Measurements from ENCODE around the gene HBS1L. TPM values are rescaled to one million over a fixed set of nuclear protein-coding genes. Genes with fewer than 3 reads are reported as not detected.

HBS1L gene
- polyA plus RNA-seq, 1 donor: 47.2 TPM

DNA sequence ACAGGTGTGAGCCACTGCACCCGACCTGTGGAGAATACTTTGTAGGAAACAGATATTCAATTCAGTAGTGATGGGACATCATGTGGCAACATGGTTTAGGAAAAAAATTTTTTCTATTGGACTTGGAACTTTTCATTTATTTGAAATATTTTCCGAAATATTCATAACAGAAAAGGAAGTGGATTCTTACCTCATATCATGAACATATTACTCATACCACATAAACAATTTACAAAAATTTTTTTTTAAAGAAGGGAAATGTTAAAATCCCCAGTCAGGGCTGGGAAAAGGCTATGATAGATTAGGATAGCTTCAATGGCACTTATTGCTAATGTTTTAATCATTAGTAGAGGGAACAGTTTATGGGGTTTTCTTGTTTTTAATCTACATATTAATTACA lies 97.9 kb downstream of the HBS1L start:
- Histone ChIP-seq H3K4me3 (ENCODE audit: low read length) (no peak overlapping the region), H3K4me1 (ENCODE audit: control insufficient read depth, insufficient read depth, low read length) (peaks cover 7% of the 10 kb centered on the region), H3K27me3 (ENCODE audit: control insufficient read depth, insufficient read depth, low read length) (no peaks in the 10 kb centered on the region), H3K36me3 (ENCODE audit: control insufficient read depth, insufficient read depth, low read length) (no peaks in the 10 kb centered on the region), H3K9me3 (ENCODE audit: control insufficient read depth, low read depth, low read length) (peaks cover 10% of the 10 kb centered on the region), H3K27ac (ENCODE audit: low read length) (no peak overlapping the region)
- WGBS (ENCODE audit: insufficient coverage, low lambda C conversion rate): no CpG with 5 or more reads among the region's 2 CpGs
- no peak for DNase-seq

DNA sequence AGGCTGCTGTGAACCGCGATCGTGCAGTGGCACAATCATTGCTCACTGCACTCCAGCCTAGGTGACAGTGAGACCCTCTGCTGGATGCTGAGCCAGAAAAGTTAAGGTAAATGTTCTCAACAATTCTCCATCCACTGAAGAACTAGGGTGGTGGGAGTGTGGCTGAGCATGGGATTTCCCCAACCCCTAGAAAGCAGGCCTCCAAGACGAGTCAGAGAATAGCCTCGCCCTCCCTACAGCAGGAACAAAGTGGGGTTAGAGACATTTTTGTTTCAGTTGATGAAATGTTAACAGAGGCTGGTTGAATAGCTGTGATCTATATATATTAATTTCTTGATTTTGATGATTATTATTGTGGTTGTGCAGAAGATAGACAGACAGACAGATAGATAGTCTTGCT lies 98.6 kb downstream of the HBS1L start:
- no peak for DNase-seq
- H3K36me3 ChIP-seq (ENCODE audit: control insufficient read depth, insufficient read depth, low read length): no peaks in the 10 kb centered on the region

DNA sequence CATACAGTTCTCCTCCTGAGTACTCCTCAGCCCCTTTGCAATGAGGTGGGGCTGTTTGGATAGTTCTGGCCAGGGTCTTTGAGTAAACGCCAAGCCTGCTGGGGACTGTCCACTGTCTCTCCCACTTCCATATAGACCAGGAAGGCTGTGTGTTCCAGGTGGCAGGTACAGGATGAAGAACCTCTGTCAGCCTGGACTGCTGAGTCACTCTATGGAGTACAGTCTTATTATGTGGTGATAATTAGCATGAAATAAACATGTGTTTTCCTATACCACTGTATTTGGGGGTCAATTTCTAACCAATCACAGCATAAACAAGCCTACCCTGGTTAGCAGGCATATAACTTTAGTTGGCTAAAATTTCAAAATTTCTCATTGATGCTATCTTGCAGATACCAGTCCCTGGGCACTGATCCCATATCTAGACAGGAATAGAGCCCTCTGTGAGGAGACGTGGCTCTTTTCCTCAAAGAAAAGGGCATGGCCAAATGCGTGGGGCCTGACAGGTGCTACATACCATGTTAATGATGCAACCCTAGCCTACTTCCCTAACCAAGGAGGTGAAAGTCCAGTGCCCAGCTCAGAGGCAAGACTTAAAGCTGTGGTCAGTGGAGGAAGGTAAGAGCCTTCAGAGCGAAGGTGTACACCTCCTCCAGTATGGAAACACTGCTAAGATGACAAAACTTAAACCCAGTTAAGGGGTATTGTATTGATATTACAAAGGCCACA lies 100.2 kb downstream of the HBS1L start:
- H3K36me3 ChIP-seq (ENCODE audit: control insufficient read depth, insufficient read depth, low read length): no peaks in the 10 kb centered on the region
- peak; percentile 55 to 62 for DNase-seq
- H3K27me3 ChIP-seq (ENCODE audit: control insufficient read depth, insufficient read depth, low read length): no peaks in the 10 kb centered on the region
- no CpG with 5 or more reads among the region's 4 CpGs for WGBS (ENCODE audit: insufficient coverage, low lambda C conversion rate)
- H3K4me1 ChIP-seq (ENCODE audit: control insufficient read depth, insufficient read depth, low read length): peaks cover 7% of the 10 kb centered on the region
- H3K9me3 ChIP-seq (ENCODE audit: control insufficient read depth, low read depth, low read length): peaks cover 4% of the 10 kb centered on the region
- no peak overlapping the region for H3K4me3 ChIP-seq (ENCODE audit: low read length)
- peak overlapping the region; percentile 12 for H3K27ac ChIP-seq (ENCODE audit: low read length)

More for the DNA sequence above, 98.6 kb downstream of the HBS1L start:
- WGBS (ENCODE audit: insufficient coverage, low lambda C conversion rate): no CpG with 5 or more reads among the region's 5 CpGs
- H3K4me3 ChIP-seq (ENCODE audit: low read length): no peak overlapping the region
- no peaks in the 10 kb centered on the region for H3K27me3 ChIP-seq (ENCODE audit: control insufficient read depth, insufficient read depth, low read length)
- peaks cover 7% of the 10 kb centered on the region for H3K4me1 ChIP-seq (ENCODE audit: control insufficient read depth, insufficient read depth, low read length)
- H3K27ac ChIP-seq (ENCODE audit: low read length): no peak overlapping the region
- peaks cover 10% of the 10 kb centered on the region for H3K9me3 ChIP-seq (ENCODE audit: control insufficient read depth, low read depth, low read length)

- H3K27ac ChIP-seq (ENCODE audit: low read length): no peak overlapping the region
- no peak overlapping the region for H3K4me3 ChIP-seq (ENCODE audit: low read length)
- WGBS (ENCODE audit: insufficient coverage, low lambda C conversion rate): 87% methylated on average over 4 of the region's 13 CpGs
- DNase-seq: peak; percentile 14 to 41
- peaks cover under 1% of the 10 kb centered on the region for H3K9me3 ChIP-seq (ENCODE audit: control insufficient read depth, low read depth, low read length)
- no peaks in the 10 kb centered on the region for H3K27me3 ChIP-seq (ENCODE audit: control insufficient read depth, insufficient read depth, low read length)
- H3K4me1 ChIP-seq (ENCODE audit: control insufficient read depth, insufficient read depth, low read length): peaks cover 7% of the 10 kb centered on the region
- no peaks in the 10 kb centered on the region for H3K36me3 ChIP-seq (ENCODE audit: control insufficient read depth, insufficient read depth, low read length)
These were observed 102.9 kb downstream of the HBS1L start for GRCh38 chr6:134951494-134952263.

- no peak for DNase-seq
- no peaks in the 10 kb centered on the region for H3K27me3 ChIP-seq (ENCODE audit: control insufficient read depth, insufficient read depth, low read length)
- H3K4me3 ChIP-seq (ENCODE audit: low read length): no peak overlapping the region
- H3K4me1 ChIP-seq (ENCODE audit: control insufficient read depth, insufficient read depth, low read length): peaks cover 7% of the 10 kb centered on the region
- no peak overlapping the region for H3K27ac ChIP-seq (ENCODE audit: low read length)
- WGBS (ENCODE audit: insufficient coverage, low lambda C conversion rate): 100% methylated on average over 1 of the region's 2 CpGs
- peaks cover 3% of the 10 kb centered on the region for H3K9me3 ChIP-seq (ENCODE audit: control insufficient read depth, low read depth, low read length)
- no peaks in the 10 kb centered on the region for H3K36me3 ChIP-seq (ENCODE audit: control insufficient read depth, insufficient read depth, low read length)
These were observed 104.1 kb downstream of the HBS1L start for GRCh38 chr6:134950482-134950881.

- Histone ChIP-seq H3K36me3 (ENCODE audit: control insufficient read depth, insufficient read depth, low read length) (no peaks in the 10 kb centered on the region), H3K27ac (ENCODE audit: low read length) (no peak within 1 kb of the TSS), H3K4me1 (ENCODE audit: control insufficient read depth, insufficient read depth, low read length) (peaks cover 7% of the 10 kb centered on the region), H3K27me3 (ENCODE audit: control insufficient read depth, insufficient read depth, low read length) (no peaks in the 10 kb centered on the region), H3K4me3 (ENCODE audit: low read length) (no peak within 1 kb of the TSS), H3K9me3 (ENCODE audit: control insufficient read depth, low read depth, low read length) (peaks cover 3% of the 10 kb centered on the region)
- no peak for DNase-seq
- WGBS (ENCODE audit: insufficient coverage, low lambda C conversion rate): no CpG with 5 or more reads among the region's 4 CpGs
These were observed 104.7 kb downstream of the HBS1L start, which contains the start of gene ALDH8A1 for GRCh38 chr6:134949927-134950326. ALDH8A1 (minus strand) TSS chr6:134950101; CDS start chr6:134950053, 48 bp downstream.

DNA sequence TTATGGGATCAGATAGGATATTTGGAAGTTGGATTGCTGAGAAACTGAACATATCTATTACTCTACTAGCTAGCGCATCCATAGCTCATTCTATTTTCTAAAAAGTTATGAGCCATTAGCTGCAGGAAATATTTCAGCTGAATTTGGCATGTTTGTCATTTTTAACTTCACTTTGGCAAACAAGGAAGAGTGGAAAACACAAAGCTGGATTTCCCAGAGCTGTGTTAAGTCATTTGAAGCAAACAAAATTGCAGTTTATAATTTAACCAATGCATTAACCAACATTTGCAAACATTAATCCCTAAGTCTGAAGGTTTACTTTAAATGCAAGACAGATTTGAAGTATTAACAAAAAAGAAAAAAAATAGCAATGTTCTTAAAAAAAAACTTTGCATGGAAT lies 105.9 kb downstream of the HBS1L start:
- no CpG with 5 or more reads among the region's 1 CpG for WGBS (ENCODE audit: insufficient coverage, low lambda C conversion rate)

GRCh38 chr6:134948142-134948541 lies 106.5 kb downstream of the HBS1L start:
- Histone ChIP-seq H3K9me3 (ENCODE audit: control insufficient read depth, low read depth, low read length) (peaks cover 3% of the 10 kb centered on the region), H3K27ac (ENCODE audit: low read length) (no peak overlapping the region), H3K4me1 (ENCODE audit: control insufficient read depth, insufficient read depth, low read length) (no peaks in the 10 kb centered on the region), H3K27me3 (ENCODE audit: control insufficient read depth, insufficient read depth, low read length) (no peaks in the 10 kb centered on the region), H3K36me3 (ENCODE audit: control insufficient read depth, insufficient read depth, low read length) (no peaks in the 10 kb centered on the region), H3K4me3 (ENCODE audit: low read length) (no peak overlapping the region)
- DNase-seq: no peak

More for the DNA sequence above, 105.9 kb downstream of the HBS1L start:
- Histone ChIP-seq H3K4me1 (ENCODE audit: control insufficient read depth, insufficient read depth, low read length) (no peaks in the 10 kb centered on the region), H3K27me3 (ENCODE audit: control insufficient read depth, insufficient read depth, low read length) (no peaks in the 10 kb centered on the region), H3K4me3 (ENCODE audit: low read length) (no peak overlapping the region), H3K9me3 (ENCODE audit: control insufficient read depth, low read depth, low read length) (peaks cover 3% of the 10 kb centered on the region), H3K27ac (ENCODE audit: low read length) (no peak overlapping the region), H3K36me3 (ENCODE audit: control insufficient read depth, insufficient read depth, low read length) (no peaks in the 10 kb centered on the region)
- no peak for DNase-seq

DNA sequence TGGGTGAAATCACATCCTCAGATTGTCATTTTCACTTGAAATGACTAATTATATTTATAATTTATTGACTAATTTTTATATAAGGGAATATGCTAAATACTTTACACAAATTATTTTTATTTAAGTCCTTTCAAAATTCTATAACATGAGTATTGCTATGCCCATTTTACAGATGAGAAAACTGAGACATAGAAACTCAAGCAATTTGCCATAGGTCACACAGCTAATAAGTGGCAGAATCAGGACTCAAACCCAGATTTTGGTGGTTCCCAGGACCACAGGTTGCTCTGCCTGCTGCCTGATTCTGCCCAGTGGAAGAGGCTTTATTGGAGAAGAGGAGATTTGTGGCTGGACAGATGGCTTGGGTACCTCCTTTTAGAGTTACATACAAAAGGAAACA lies 109.6 kb downstream of the HBS1L start:
- Histone ChIP-seq H3K4me3 (ENCODE audit: low read length) (no peak overlapping the region), H3K9me3 (ENCODE audit: control insufficient read depth, low read depth, low read length) (peaks cover 3% of the 10 kb centered on the region), H3K27me3 (ENCODE audit: control insufficient read depth, insufficient read depth, low read length) (no peaks in the 10 kb centered on the region), H3K36me3 (ENCODE audit: control insufficient read depth, insufficient read depth, low read length) (no peaks in the 10 kb centered on the region), H3K4me1 (ENCODE audit: control insufficient read depth, insufficient read depth, low read length) (no peaks in the 10 kb centered on the region), H3K27ac (ENCODE audit: low read length) (no peak overlapping the region)
- DNase-seq: no peak

GRCh38 chr6:134943522-134944111 lies 111.0 kb downstream of the HBS1L start:
- Histone ChIP-seq H3K9me3 (ENCODE audit: control insufficient read depth, low read depth, low read length) (peaks cover 3% of the 10 kb centered on the region), H3K27ac (ENCODE audit: low read length) (no peak overlapping the region), H3K4me3 (ENCODE audit: low read length) (no peak overlapping the region), H3K36me3 (ENCODE audit: control insufficient read depth, insufficient read depth, low read length) (no peaks in the 10 kb centered on the region), H3K4me1 (ENCODE audit: control insufficient read depth, insufficient read depth, low read length) (no peaks in the 10 kb centered on the region), H3K27me3 (ENCODE audit: control insufficient read depth, insufficient read depth, low read length) (no peaks in the 10 kb centered on the region)
- DNase-seq: no peak
- WGBS (ENCODE audit: insufficient coverage, low lambda C conversion rate): no CpG with 5 or more reads among the region's 9 CpGs
